SK-N-SH (cell line): ENCODE data around the gene CABP4. TPM values are rescaled to one million over a fixed set of nuclear protein-coding genes. Genes with fewer than 3 reads are reported as not detected.

ENCODE experiments used
- CTCF ChIA-PET: fragments of 300-600, 350-600 bp; formaldehyde crosslinking; extraction: SDS; loops from one replicate; lab custom pipeline; 2021; lab: Yijun Ruan, JAX
- POLR2A ChIA-PET: fragments of 350-600 bp; sonication (Branson Sonifier 250); formaldehyde crosslinking; extraction: SDS; loops from one replicate; lab custom pipeline; 2020; ENCODE audit warnings: antibody characterized with exemption, inconsistent platforms; lab: Yijun Ruan, JAX
- DNase-seq: peaks from one replicate; pipeline ENCODE4 v3.0.0; 2012
- H2AFZ ChIP-seq: fragments of 200-600 bp; sonication (generic); 2 replicates; pipeline ENCODE4 v1.8.1; 2016; ENCODE audit warnings: antibody characterized with exemption, mild to moderate bottlenecking, low read depth
- H3F3A ChIP-seq: fragments of 200-600 bp; sonication (generic); replicated peaks from 2 replicates; pipeline ENCODE3; 2016; ENCODE audit warnings: antibody characterized with exemption, mild to moderate bottlenecking; ENCODE audit not compliant: insufficient read depth
- H3K27ac ChIP-seq, 2 experiments: fragments of 200-500 bp in 1 of 2; fragments of 200-600 bp in 1 of 2; sonication (Bioruptor generic) in 1 of 2; sonication (generic), shearing (Covaris generic) in 1 of 2; 2 replicates each; pipeline versions ENCODE4 v1.5.1 to v1.6.1; 2014 to 2016; ENCODE audit warnings: low read depth in 2 of 2, inconsistent platforms in 1 of 2, low read length in 1 of 2, mild to moderate bottlenecking in 1 of 2, mixed read lengths in 1 of 2
- H3K27me3 ChIP-seq: fragments of 200-600 bp; sonication (generic), shearing (Covaris generic); 2 replicates; pipeline ENCODE4 v1.6.1; 2016; ENCODE audit warnings: mixed run types; ENCODE audit not compliant: insufficient read depth
- H3K36me3 ChIP-seq, 2 experiments: fragments of 200-500 bp in 1 of 2; fragments of 200-600 bp in 1 of 2; sonication (Bioruptor generic) in 1 of 2; sonication (generic) in 1 of 2; replicated peaks in 1 of 2; 2 replicates each; pipeline versions ENCODE3 to v1.5.1; 2014 to 2016; ENCODE audit warnings: low read length in 1 of 2, mild to moderate bottlenecking in 1 of 2; ENCODE audit not compliant: insufficient read depth in 2 of 2, control insufficient read depth in 1 of 2
- H3K4me1 ChIP-seq, 2 experiments: fragments of 200-500 bp in 1 of 2; fragments of 200-600 bp in 1 of 2; sonication (Bioruptor generic) in 1 of 2; sonication (generic), shearing (Covaris generic) in 1 of 2; 2 replicates each; pipeline versions ENCODE4 v1.5.1 to v1.6.1; 2014 to 2016; ENCODE audit warnings: low read depth in 1 of 2, low read length in 1 of 2, mixed run types in 1 of 2; ENCODE audit not compliant: insufficient read depth in 2 of 2, control insufficient read depth in 1 of 2
- H3K4me2 ChIP-seq: fragments of 200-600 bp; sonication (generic), shearing (Covaris generic); 2 replicates; pipeline ENCODE4 v1.6.1; 2017; ENCODE audit warnings: mixed run types
- H3K4me3 ChIP-seq, 2 experiments: fragments of 200-500 bp in 1 of 2; fragments of 200-600 bp in 1 of 2; sonication (Bioruptor generic) in 1 of 2; sonication (generic), shearing (Covaris generic) in 1 of 2; 2 replicates each; pipeline versions ENCODE4 v1.5.1 to v1.8.1; 2014 to 2016; ENCODE audit warnings: low read depth in 2 of 2, inconsistent platforms in 1 of 2, low read length in 1 of 2, mild to moderate bottlenecking in 1 of 2, mixed read lengths in 1 of 2, moderate library complexity in 1 of 2
- H3K79me2 ChIP-seq: fragments of 200-600 bp; sonication (generic); 2 replicates; pipeline ENCODE4 v1.8.1; 2017; ENCODE audit warnings: mild to moderate bottlenecking; ENCODE audit not compliant: insufficient read depth
- H3K9ac ChIP-seq: fragments of 200-600 bp; sonication (generic); 2 replicates; pipeline ENCODE4 v1.6.1; 2017; ENCODE audit warnings: mixed run types
- H3K9me2 ChIP-seq: fragments of 200-600 bp; sonication (generic); 2 replicates; pipeline ENCODE4 v1.6.1; 2017; ENCODE audit warnings: mixed run types
- H3K9me3 ChIP-seq: fragments of 200-600 bp; sonication (generic); 2 replicates; pipeline ENCODE4 v1.6.1; 2017; ENCODE audit warnings: mixed run types, mild to moderate bottlenecking, moderate library complexity
- H4K20me1 ChIP-seq: fragments of 200-600 bp; sonication (generic); 2 replicates; pipeline ENCODE4 v1.6.1; 2017; ENCODE audit warnings: mild to moderate bottlenecking, mixed run types; ENCODE audit not compliant: insufficient read depth
- CTCF ChIP-seq: fragments of 200-600 bp; sonication (generic); IDR thresholded peaks from 2 replicates; pipeline ENCODE4 v1.6.1; 2017; ENCODE audit warnings: antibody characterized with exemption, mild to moderate bottlenecking, moderate library complexity
- FOXM1 ChIP-seq: IDR thresholded peaks from 2 replicates; pipeline ENCODE4 v1.4.0; 2012; ENCODE audit warnings: low read depth, mild to moderate bottlenecking
- GABPA ChIP-seq: IDR thresholded peaks from 2 replicates; pipeline ENCODE4 v1.4.0; 2012; ENCODE audit warnings: low read depth, mild to moderate bottlenecking
- JUND ChIP-seq: IDR thresholded peaks from 2 replicates; pipeline ENCODE4 v1.4.0; 2012
- MEF2A ChIP-seq: IDR thresholded peaks from 2 replicates; pipeline ENCODE4 v1.4.0; 2012; ENCODE audit warnings: low read depth, borderline replicate concordance
- MXI1 ChIP-seq: IDR thresholded peaks from 2 replicates; pipeline ENCODE4 v1.6.1; 2012; ENCODE audit warnings: mild to moderate bottlenecking, low read depth, low read length, improper control_type of control experiment
- NRF1 ChIP-seq: IDR thresholded peaks from 2 replicates; pipeline ENCODE4 v1.6.1; 2012; ENCODE audit warnings: low read depth, mild to moderate bottlenecking, low read length
- POLR2AphosphoS5 ChIP-seq: IDR thresholded peaks from 2 replicates; pipeline ENCODE4 v1.6.1; 2012; ENCODE audit warnings: low read depth, low read length
- RAD21 ChIP-seq: IDR thresholded peaks from 2 replicates; pipeline ENCODE4 v1.6.1; 2012; ENCODE audit warnings: mild to moderate bottlenecking, low read length
- RCOR1 ChIP-seq: fragments of 150-350 bp; IDR thresholded peaks from 2 replicates; pipeline ENCODE4 v1.6.1; 2017; ENCODE audit warnings: antibody characterized with exemption, low read length
- REST ChIP-seq: IDR thresholded peaks from 2 replicates; pipeline ENCODE4 v1.6.1; 2012; ENCODE audit warnings: mild to moderate bottlenecking, low read depth, low read length, moderate library complexity
- SIN3A ChIP-seq: IDR thresholded peaks from 2 replicates; pipeline ENCODE4 v1.6.1; 2012; ENCODE audit warnings: low read depth, mild to moderate bottlenecking, low read length, moderate library complexity, borderline replicate concordance
- SMC3 ChIP-seq: IDR thresholded peaks from 2 replicates; pipeline ENCODE4 v1.6.1; 2012; ENCODE audit warnings: low read depth, low read length, improper control_type of control experiment
- USF2 ChIP-seq: fragments of 150-350 bp; IDR thresholded peaks from 2 replicates; pipeline ENCODE4 v1.6.1; 2017; ENCODE audit warnings: antibody characterized with exemption, low read length, low read depth, borderline replicate concordance
- ZBTB33 ChIP-seq: IDR thresholded peaks from 2 replicates; pipeline ENCODE4 v1.4.0; 2012; ENCODE audit warnings: low read depth, borderline replicate concordance
- WGBS: methylation state at CpG from one replicate; pipeline ENCODE4 v1.1.6; 2017; ENCODE audit warnings: low lambda C conversion rate; 5-methylcytosine and 5-hydroxymethylcytosine counted together
- polyA plus RNA-seq, 3 experiments: library from polyadenylated mRNA; depleted of rRNA; stranded (reverse); fragments of >200 nt; gene quantifications; 2 replicates each; pipeline ENCODE4 v1.2.3, GENCODE V29; 2012

CABP4 gene
- polyA plus RNA-seq, 1 of the 3 experiments (the other 2 are of a cell fraction) = not detected

GRCh38 chr11:67505605-67506396 is 50.6 kb downstream of the CABP4 start (continued):
- no peak for TF ChIP-seq ZBTB33
- peak; percentile 74 for TF ChIP-seq MXI1
- peak; percentile 73 for TF ChIP-seq RAD21
- no peak for TF ChIP-seq NRF1
- TF ChIP-seq CTCF = peak; percentile 93
- TF ChIP-seq REST = no peak

GRCh38 chr11:67506426-67507051 is 51.4 kb downstream of the CABP4 start:
- Histone ChIP-seq H3K27ac (peak overlapping the region; percentile 6 to 80; a peak in 3 of 4 replicates), H3K9ac (0 out of 2 replicates have a peak overlapping the region, but pooled peaks have one; percentile 69)

More at GRCh38 chr11:67506426-67507051, 51.4 kb downstream of the CABP4 start:
- Histone ChIP-seq H3K4me2 (peak overlapping the region; percentile 95), H3K4me3 (peak overlapping the region in 1 of 2 experiments; percentile 68; a peak in 2 of 4 replicates), H3K27me3 (no peaks in the 10 kb centered on the region; the same call in 1 of the 2 replicates), H4K20me1 (peaks cover 13% of the 10 kb centered on the region), H3K4me1 (peaks cover 10 to 36% of the 10 kb centered on the region in 2 experiments), H2AFZ (no peak overlapping the region), H3K9me3 (no peaks in the 10 kb centered on the region), H3K79me2 (peaks cover 29% of the 10 kb centered on the region), H3K9me2 (no peaks in the 10 kb centered on the region), H3K36me3 (peaks cover 0 to 14% of the 10 kb centered on the region in 2 experiments), H3F3A (peaks cover 24% of the 10 kb centered on the region)
- TF ChIP-seq SMC3 = no peak
- TF ChIP-seq GABPA = no peak
- TF ChIP-seq FOXM1 = no peak
- no peak for TF ChIP-seq RCOR1
- TF ChIP-seq MEF2A = no peak
- no peak for TF ChIP-seq POLR2AphosphoS5
- no peak for TF ChIP-seq MXI1
- TF ChIP-seq JUND = no peak
- TF ChIP-seq RAD21 = no peak
- no peak for TF ChIP-seq USF2
- no peak for TF ChIP-seq CTCF
- TF ChIP-seq SIN3A = no peak
- WGBS = 87% methylated on average over 13 of the region's 16 CpGs
- ChIA-PET POLR2A (no interaction called here), CTCF (interaction anchor here (0.6 to 1.2 kb wide), 6 partner anchors 99 to 160 kb away, joined by 3 to 4 read pairs (median 3); no protein-coding TSS in a partner anchor)
- DNase-seq = no peak
